Chondrocyte (in vitro differentiated cells): ENCODE results near the gene GAS6. TPM values are rescaled to one million over a fixed set of nuclear protein-coding genes. Genes with fewer than 3 reads are reported as not detected.

ENCODE experiments used
- DNase-seq: peaks from one replicate; pipeline ENCODE4 v3.0.0; 2021; ENCODE audit warnings: mixed read lengths, low spot score
- H3K27ac Mint-ChIP-seq: one replicate; pipeline ENCODE4 v1.8.0; 2021; ENCODE audit warnings: mild to moderate bottlenecking, moderate library complexity, mixed read lengths; ENCODE audit not compliant: unreplicated experiment
- H3K27me3 Mint-ChIP-seq: 2 replicates; pipeline ENCODE4 v1.8.0; 2021; ENCODE audit warnings: low read depth, mixed read lengths
- H3K36me3 Mint-ChIP-seq: 2 replicates; pipeline ENCODE4 v1.8.0; 2021; ENCODE audit warnings: low read depth, mixed read lengths
- H3K4me1 Mint-ChIP-seq: 2 replicates; pipeline ENCODE4 v1.8.0; 2021; ENCODE audit warnings: low read depth, mild to moderate bottlenecking, mixed read lengths
- H3K4me3 Mint-ChIP-seq: one replicate; pipeline ENCODE4 v1.8.0; 2021; ENCODE audit warnings: mild to moderate bottlenecking, moderate library complexity, mixed read lengths; ENCODE audit not compliant: unreplicated experiment
- H3K9me3 Mint-ChIP-seq: 2 replicates; pipeline ENCODE4 v1.8.0; 2021; ENCODE audit warnings: low read depth, mixed read lengths
- CTCF ChIP-seq: fragments of 200-600 bp; sonication (generic); IDR thresholded peaks from 2 replicates; pipeline ENCODE4 v1.5.0; 2021; ENCODE audit warnings: antibody characterized with exemption, mild to moderate bottlenecking, moderate library complexity
- total RNA-seq: library from RNA; stranded (reverse); gene quantifications from 3 replicates; pipeline ENCODE4 v1.2.1, GENCODE V29; 2021

The GAS6 gene
- total RNA-seq, 1 donor from 2014 or later = 111 TPM

- no peak overlapping the region for H3K4me3 Mint-ChIP-seq
- peak overlapping the region; percentile 84 for H3K27ac Mint-ChIP-seq
- DNase-seq = no peak
- TF ChIP-seq CTCF = no peak
- H3K4me1 Mint-ChIP-seq = peaks cover 49% of the 10 kb centered on the region
- H3K27me3 Mint-ChIP-seq = no peaks in the 10 kb centered on the region
- no peaks in the 10 kb centered on the region for H3K9me3 Mint-ChIP-seq
- peaks cover 6% of the 10 kb centered on the region for H3K36me3 Mint-ChIP-seq
Observed at GRCh38 chr13:113855931-113856715, 7.8 kb downstream of the GAS6 start.

GRCh38 chr13:113855012-113855921 is 8.6 kb downstream of the GAS6 start:
- no peak overlapping the region for H3K4me3 Mint-ChIP-seq
- H3K27ac Mint-ChIP-seq = peak overlapping the region; percentile 36
- DNase-seq = peak; percentile 74
- H3K9me3 Mint-ChIP-seq = no peaks in the 10 kb centered on the region
- TF ChIP-seq CTCF = no peak
- H3K27me3 Mint-ChIP-seq = no peaks in the 10 kb centered on the region
- peaks cover 41% of the 10 kb centered on the region for H3K4me1 Mint-ChIP-seq
- H3K36me3 Mint-ChIP-seq = peaks cover 6% of the 10 kb centered on the region

- TF ChIP-seq CTCF = no peak
- no peak overlapping the region for H3K4me3 Mint-ChIP-seq
- peak overlapping the region; percentile 36 for H3K27ac Mint-ChIP-seq
- DNase-seq = peak; percentile 74
- no peaks in the 10 kb centered on the region for H3K9me3 Mint-ChIP-seq
- peaks cover 5% of the 10 kb centered on the region for H3K36me3 Mint-ChIP-seq
- no peaks in the 10 kb centered on the region for H3K27me3 Mint-ChIP-seq
- H3K4me1 Mint-ChIP-seq = peaks cover 35% of the 10 kb centered on the region
Observed at GRCh38 chr13:113854238-113855011, 9.5 kb downstream of the GAS6 start.

- Mint-ChIP-seq H3K27me3 (no peaks in the 10 kb centered on the region), H3K36me3 (no peaks in the 10 kb centered on the region), H3K9me3 (no peaks in the 10 kb centered on the region), H3K4me1 (peaks cover 39% of the 10 kb centered on the region), H3K4me3 (no peak overlapping the region), H3K27ac (no peak overlapping the region)
- DNase-seq = no peak
- no peak for TF ChIP-seq CTCF
Observed at GRCh38 chr13:113853518-113854237, 10.2 kb downstream of the GAS6 start.
